Stimulated activated CD8-positive, alpha-beta memory T cell treated with anti-CD3 and anti-CD28 coated beads, Interleukin-4, amount 100 ng/mL, for 48 hours (primary cell): ENCODE measurements around the gene ANKRD13A.

Experiments
- DNase-seq: peaks from one replicate; pipeline ENCODE4 v3.0.0-alpha.2; 2020

Gene ANKRD13A

GRCh38 chr12:109998904-109999648 lies at the start of gene ANKRD13A:
Gene ANKRD13A (plus strand): TSS chr12:109999430. CDS start chr12:109999689, 259 bp downstream.
- peak; percentile 88 for DNase-seq

- DNase-seq, result no peak
These were observed 48.6 kb upstream of the ANKRD13A start for GRCh38 chr12:109950625-109951024.

GRCh38 chr12:109951136-109951535 lies 48.1 kb upstream of the ANKRD13A start:
- DNase-seq, result no peak

- no peak for DNase-seq
These were observed 47.5 kb upstream of the ANKRD13A start for GRCh38 chr12:109951751-109952150.

- no peak for DNase-seq
These were observed 46.9 kb upstream of the ANKRD13A start for GRCh38 chr12:109952160-109952858.

GRCh38 chr12:109952873-109953272 lies 46.4 kb upstream of the ANKRD13A start:
- DNase-seq, result no peak

GRCh38 chr12:109953656-109954055 lies 45.6 kb upstream of the ANKRD13A start:
- DNase-seq, result no peak

GRCh38 chr12:109958374-109958773 lies 40.9 kb upstream of the ANKRD13A start:
- DNase-seq, result no peak

- no peak for DNase-seq
These were observed 39.7 kb upstream of the ANKRD13A start for GRCh38 chr12:109959411-109960093.

GRCh38 chr12:109961201-109961600 lies 38.0 kb upstream of the ANKRD13A start:
- DNase-seq, result no peak

GRCh38 chr12:109961612-109962011 lies 37.6 kb upstream of the ANKRD13A start:
- DNase-seq, result no peak

GRCh38 chr12:109962398-109962797 lies 36.8 kb upstream of the ANKRD13A start:
- no peak for DNase-seq

- no peak for DNase-seq
These were observed 35.9 kb upstream of the ANKRD13A start for GRCh38 chr12:109963330-109963729.

GRCh38 chr12:109963743-109964429 lies 35.3 kb upstream of the ANKRD13A start:
- no peak for DNase-seq

- no peak for DNase-seq
These were observed 32.7 kb upstream of the ANKRD13A start for GRCh38 chr12:109966546-109966945.

GRCh38 chr12:109967383-109968031 lies 31.7 kb upstream of the ANKRD13A start:
- no peak for DNase-seq

GRCh38 chr12:109968032-109968420 lies 31.2 kb upstream of the ANKRD13A start:
- no peak for DNase-seq

- DNase-seq, result no peak
These were observed 30.4 kb upstream of the ANKRD13A start for GRCh38 chr12:109968801-109969200.

- no peak for DNase-seq
These were observed 26.4 kb upstream of the ANKRD13A start for GRCh38 chr12:109972821-109973220.

- peak; percentile 66 for DNase-seq
These were observed 17.9 kb upstream of the ANKRD13A start for GRCh38 chr12:109981311-109981710.

GRCh38 chr12:109982210-109982609 lies 17.0 kb upstream of the ANKRD13A start:
- DNase-seq, result no peak

GRCh38 chr12:109983432-109984142 lies 15.6 kb upstream of the ANKRD13A start:
- DNase-seq, result no peak
